Measurements from ENCODE around the gene RND2.

DNA sequence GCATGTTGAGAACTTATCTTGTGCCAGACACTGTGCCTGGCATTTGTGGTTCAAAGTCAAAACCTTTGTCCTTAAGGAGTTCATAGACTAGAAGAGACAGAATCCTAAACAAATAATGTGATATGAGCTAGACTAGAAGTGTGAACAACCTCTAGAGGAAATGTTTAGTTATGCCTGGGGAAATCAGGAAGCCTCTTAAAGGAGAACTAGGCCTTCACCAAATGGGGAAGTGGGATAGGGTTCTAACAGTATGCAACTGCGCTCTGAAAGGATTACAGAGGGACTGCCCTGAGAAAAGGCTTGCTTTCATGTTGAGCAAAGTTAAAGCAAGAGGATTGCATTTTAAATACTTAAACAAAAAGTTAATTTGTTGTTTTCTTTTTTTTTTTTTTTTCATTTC lies 39.8 kb upstream of the RND2 start:
- TF ChIP-seq, protein P1, sequence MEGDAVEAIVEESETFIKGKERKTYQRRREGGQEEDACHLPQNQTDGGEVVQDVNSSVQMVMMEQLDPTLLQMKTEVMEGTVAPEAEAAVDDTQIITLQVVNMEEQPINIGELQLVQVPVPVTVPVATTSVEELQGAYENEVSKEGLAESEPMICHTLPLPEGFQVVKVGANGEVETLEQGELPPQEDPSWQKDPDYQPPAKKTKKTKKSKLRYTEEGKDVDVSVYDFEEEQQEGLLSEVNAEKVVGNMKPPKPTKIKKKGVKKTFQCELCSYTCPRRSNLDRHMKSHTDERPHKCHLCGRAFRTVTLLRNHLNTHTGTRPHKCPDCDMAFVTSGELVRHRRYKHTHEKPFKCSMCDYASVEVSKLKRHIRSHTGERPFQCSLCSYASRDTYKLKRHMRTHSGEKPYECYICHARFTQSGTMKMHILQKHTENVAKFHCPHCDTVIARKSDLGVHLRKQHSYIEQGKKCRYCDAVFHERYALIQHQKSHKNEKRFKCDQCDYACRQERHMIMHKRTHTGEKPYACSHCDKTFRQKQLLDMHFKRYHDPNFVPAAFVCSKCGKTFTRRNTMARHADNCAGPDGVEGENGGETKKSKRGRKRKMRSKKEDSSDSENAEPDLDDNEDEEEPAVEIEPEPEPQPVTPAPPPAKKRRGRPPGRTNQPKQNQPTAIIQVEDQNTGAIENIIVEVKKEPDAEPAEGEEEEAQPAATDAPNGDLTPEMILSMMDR (IDR thresholded peaks at IDR 0.05; ENCODE audit: borderline replicate concordance, extremely low read depth, low read length, poor library complexity, severe bottlenecking), result no peak
- TF ChIP-seq EZH2 (IDR thresholded peaks at IDR 0.05; ENCODE audit: borderline replicate concordance, low read depth, low read length, severe bottlenecking), result no peak

Data from DND-41 (cell line).